Hippocampal formation (tissue), 2 donors: ENCODE results near the gene CROCC2.

ENCODE experiments used
- DNase-seq, 2 donors: peaks; one replicate each; lab custom pipeline; 2025; lab: John Stamatoyannopoulos, UW

Gene CROCC2

DNA sequence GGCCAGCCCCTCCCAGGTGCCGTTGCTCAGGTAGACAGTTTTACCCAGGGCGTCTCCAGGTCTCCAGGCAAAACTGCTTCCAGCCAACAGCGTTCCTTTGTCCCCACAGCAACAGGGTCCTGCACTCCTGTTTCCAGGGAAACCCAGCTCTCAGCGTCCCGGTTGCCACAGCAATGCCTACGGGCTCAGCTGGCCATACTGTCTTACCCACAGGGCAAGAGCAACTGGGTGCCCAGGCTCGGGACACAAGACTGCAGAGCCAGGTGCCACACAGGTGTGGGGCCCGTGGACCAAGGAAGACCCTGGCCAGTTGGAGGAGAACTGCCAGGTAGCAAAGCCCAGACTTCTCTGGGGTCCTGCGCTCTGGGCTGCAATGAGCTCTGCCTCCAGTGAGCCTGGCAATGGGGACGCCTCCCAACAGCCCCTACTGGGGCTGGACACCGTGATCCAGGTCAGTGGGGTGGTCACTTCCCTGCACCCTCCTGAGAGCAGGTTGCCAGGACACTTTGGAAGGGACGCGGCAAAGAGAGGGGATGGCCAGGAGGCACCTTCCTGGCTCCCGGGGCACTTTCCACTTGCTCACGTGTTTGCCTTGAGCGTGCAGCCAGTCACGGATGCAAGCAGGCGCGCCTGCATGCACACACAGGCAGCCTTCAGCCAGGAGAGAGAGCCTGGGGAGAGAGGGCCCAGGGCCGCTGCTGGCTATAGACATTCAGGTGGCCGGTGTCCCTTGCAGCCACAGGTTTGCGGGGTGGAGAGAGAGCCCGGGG, at the start of gene CROCC2:
TSS of gene CROCC2 (plus strand) at position 196 of the 770 bp plus-strand sequence. CDS start at position 374, 178 bp downstream.
- DNase-seq = no peak

DNA sequence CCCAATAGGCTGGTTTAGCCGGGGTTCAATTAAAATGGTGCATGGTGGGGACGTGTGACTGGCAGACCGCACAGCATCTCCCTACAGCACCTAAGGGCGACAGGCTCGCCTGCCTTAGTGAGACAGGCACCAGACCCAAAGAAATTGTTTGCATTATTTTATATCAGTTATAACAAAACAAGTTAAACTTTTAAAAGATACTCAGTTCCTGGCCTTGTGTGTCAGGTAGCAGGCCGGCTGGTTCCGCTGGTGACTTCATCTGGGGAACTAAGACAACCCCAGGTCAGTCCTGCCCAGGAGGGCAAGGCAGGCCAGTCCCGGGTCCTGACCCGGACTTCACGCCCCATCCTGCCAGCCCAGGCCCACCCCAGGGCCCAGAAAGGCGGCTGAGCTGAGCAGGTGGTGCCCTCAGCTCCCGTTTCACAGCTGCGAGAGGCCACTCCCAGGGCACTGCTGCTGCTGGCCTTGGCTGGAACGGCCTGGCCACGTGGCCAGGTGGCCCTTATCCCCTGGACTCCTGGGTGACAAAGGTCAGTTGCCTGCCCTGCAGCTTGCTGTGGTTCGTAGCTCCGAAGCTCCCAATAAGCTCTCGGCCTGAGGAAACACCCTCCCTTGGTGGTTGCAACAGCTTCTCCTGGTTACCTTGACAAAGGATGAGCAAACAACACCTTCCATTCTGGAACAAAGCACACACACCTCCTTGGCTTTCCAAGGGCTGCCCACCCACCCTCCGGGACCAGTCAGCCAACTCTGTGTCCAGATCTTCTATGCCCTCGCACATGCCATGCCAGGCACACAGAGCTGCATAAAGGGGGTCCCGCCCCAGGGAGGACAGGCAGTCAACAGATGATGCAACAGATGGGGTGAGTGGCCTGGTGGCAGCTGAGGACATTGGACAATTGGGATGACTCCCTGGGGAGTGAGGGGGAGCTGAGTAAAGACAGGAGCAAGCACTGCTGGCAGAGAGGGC, 48.8 kb upstream of the CROCC2 start:
- no peak for DNase-seq

DNA sequence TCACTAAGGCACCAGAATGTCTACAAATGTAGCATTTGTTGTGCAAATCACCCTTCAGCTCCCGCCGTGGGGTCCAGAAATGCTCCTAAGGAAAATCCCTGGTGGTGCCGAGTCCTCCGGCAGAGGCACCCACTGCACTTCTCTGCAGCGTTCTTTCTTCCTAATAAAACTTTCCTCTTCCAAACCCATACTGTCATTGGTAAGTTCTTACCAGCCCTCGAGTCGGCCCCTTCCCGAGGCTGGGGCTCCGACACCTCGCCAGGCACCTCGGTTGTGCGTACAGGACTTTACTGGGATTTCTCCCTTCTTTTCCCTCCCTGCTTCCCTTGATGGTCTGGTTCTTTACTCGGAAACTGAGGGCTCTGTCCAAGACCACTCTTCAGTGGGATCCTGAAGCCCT, 47.8 kb upstream of the CROCC2 start:
- DNase-seq = no peak

DNA sequence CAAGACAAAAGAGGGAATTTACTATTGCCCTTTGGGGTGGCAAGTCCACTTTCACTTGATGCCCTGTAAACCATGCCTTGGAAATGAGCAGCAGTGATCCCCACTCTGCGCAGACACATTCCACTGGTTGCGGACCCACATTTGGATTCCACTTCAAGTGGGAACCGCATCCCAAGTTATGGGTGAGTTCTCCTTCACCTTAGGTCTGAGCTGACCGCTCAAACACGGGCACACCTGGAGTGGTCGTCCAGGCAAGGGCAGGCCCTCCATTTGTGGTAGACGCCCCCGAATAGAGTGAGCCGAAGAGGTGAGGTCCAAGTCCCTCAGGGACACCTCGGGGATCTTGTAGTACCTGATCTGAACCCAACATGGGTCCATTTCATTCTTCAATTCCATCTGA, 47.3 kb upstream of the CROCC2 start:
- no peak for DNase-seq

DNA sequence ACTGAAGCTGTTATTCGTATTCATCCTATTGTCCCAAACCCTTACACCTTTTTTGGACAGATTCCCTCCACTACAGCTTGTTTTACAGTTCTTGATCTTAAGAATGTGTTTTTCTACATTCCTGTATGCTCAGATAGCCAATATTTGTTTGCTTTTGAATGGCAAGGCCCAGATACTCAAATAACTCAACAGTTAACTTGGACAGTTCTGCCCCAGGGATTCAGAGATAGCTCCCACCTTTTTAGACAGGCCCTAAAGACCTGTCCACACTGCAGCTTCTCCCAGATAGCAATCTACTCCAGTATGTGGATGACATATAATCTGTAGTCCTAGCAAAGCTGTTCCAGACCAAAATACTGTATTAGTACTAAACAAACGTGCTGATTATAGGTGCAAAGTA, 44.6 kb upstream of the CROCC2 start:
- no peak for DNase-seq

DNA sequence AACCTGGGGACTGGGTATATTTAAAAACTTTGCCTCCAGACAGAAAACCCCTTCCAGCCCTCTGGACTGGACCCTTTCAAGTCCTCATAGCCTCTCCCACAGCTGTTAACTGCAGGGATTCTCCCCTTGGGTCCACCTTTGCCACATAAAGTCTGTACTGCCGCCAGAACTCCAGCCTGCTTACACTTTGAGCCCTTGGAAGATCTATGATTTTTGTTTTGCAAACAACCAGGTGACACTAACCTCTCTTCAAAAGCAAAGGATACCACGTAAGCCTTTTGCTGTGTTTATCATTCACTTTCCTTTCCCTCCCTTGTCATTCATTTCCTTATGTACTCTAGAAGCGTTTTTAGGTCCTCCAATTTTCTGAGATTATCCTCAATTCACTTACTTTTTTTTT, 41.7 kb upstream of the CROCC2 start:
- no peak for DNase-seq

DNA sequence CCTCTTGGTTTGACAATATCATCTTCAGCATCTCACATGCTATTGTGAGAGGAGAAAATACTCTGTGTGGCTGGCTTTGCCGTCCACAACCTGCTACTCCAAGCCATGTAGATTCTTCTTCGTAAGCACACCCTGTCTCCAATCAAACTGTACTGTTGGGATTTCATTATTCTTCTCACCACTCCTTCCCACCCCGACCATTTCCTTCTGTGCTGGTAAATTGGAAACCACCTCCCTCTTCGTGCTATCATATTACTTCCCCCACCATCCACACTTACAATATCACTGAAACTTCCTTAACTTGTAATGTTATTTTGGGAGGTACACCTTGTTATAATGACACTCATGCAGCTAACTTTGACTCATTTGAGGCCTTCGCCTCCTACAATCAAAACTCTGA, 40.7 kb upstream of the CROCC2 start:
- DNase-seq = no peak

DNA sequence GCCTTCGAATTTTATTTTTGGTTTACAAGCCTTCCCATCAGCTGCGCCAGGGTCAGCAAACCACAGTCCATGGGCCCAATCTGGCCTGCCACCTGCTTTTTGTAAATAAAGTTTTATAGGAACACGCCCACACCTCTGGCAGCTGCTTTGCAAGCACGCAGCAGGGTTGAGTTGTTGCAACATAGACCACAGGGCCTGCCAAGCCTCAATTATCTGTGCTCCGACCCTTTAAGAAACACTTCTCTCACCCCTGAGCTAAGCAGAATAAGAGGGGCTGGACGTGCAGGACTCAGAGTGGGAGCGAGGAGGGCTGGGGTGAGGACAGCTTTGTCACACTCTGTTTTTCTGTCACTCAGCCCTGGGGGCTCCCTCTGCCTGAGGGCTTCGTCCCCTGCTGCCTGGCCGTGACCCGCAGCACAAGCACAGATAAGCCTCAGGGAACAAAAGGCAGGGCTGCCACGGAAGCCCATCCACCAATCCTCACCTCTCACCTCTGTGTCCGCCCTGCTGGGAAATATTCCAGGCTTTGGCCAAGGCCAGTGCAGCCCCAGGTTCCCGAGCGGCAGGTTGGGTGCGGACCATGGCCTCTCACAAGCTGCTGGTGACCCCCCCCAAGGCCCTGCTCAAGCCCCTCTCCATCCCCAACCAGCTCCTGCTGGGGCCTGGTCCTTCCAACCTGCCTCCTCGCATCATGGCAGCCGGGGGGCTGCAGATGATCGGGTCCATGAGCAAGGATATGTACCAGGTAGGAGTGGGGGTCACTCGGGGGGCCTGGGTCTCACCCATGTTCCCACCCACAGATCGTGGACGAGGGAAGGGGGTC, 37.6 kb upstream of the CROCC2 start, which contains the start of gene AGXT:
TSS of gene AGXT (plus strand) at position 539 of the 823 bp plus-strand sequence. CDS start at position 581, 42 bp downstream.
- DNase-seq = no peak

DNA sequence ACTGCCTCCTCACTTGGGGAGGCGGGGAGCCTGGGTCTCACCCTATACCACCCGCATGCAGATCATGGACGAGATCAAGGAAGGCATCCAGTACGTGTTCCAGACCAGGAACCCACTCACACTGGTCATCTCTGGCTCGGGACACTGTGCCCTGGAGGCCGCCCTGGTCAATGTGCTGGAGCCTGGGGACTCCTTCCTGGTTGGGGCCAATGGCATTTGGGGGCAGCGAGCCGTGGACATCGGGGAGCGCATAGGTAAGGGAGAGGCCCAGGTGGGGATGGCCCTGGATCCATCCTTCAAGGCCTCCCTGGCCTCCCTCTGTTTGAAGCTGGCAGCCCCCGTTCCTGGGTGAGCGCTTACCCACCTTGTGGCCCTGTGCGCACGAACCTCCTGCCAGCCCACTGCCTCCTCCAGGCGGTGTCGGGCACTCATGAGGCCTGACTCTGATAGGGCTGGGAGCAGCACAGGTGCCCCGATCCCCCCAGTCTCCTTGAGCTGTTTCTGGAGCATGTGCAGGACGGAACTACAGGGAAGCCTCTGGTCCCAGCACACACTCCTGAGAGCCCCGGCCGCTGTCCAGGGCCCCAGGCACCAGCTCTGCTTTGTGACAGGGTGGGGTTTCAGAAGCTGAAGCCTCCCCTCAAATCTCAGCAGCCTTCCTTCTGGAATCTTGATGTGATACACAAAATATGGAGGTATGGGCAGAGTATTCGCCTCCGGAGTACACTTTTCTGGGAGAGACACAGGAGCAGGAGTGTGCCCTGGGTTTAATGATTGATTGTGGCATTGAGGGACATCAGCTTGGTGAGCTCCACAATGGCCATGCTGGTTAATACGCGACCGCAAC, 36.8 kb upstream of the CROCC2 start:
- no peak for DNase-seq

DNA sequence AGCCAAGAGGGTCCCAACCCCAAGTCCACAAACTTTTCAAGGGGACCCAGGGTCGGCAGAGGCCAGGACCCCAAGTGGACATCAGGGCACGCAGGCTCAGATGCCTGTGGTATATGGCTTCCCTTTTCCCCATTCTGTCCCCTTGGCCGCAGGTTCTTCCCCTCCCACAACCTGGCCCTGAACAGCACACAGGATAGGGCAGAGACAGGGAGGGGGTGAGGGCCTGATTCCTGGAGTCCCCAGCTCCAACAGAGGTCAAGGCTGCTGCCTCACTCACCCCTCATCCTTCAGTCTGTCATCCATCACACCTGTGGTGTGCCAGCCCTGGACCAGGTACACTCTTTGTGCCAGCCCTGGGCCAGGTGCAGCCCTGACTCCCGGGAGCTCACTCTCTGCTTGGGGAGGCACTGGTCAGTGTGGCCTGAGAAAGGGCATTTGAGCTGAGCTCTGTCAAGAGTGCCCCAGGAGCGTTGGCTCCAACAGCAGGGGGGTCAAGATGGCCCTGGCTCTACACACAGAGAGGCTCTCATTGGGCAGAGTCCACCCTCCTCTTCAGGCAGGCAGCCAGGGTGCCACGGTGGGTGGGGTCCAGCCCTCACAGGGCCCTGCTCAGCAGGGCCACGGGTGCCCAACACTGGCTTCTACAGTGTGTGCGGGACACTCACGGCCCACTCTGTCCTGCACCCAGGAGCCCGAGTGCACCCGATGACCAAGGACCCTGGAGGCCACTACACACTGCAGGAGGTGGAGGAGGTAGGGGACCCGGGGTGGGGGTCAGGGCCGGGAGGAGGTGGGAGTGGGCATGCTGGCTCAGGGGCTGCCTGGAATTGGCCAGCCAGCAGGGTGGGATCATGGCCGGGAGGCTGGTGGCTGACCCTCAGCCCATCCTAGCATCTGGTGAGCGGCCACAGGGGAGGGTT, 35.9 kb upstream of the CROCC2 start:
- no peak for DNase-seq

DNA sequence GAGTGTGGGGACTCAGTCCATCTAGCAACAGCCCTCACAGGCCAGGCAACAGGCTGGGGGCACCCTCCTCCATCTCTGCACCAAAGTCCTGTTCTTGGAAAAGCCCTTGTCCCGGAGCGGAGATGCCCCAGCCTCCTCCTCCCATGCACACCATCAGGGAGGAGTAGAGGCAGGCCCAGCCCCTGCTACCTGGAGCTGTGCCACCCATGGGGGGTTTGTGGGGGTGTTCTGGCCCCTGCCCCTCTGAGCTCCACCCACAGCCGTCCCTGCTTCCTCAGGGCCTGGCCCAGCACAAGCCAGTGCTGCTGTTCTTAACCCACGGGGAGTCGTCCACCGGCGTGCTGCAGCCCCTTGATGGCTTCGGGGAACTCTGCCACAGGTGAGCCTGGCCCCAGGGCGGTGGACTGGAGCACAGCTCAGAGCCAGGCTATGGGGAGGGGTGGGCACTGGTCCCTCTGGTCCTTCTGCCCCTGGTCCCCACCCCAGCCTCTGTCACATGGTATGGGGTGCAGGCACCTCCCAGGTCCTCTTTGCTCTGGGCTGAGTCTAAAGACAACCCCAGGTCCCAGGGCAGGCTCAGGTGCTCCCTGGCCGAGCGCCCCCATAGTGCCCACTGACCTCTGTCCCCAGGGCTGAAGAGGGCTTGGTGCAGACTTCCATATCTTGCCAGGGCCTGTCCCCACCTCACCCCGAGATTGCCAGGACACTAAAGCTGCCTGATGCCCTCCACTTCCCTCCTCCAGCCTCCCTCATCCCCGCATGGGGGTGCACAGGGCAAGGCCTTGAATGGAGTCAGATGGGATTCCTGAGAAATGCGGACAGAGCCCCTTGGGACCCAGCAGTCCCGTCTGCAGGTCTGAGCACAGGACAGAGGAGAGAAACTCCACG, 34.8 kb upstream of the CROCC2 start:
- DNase-seq = no peak

DNA sequence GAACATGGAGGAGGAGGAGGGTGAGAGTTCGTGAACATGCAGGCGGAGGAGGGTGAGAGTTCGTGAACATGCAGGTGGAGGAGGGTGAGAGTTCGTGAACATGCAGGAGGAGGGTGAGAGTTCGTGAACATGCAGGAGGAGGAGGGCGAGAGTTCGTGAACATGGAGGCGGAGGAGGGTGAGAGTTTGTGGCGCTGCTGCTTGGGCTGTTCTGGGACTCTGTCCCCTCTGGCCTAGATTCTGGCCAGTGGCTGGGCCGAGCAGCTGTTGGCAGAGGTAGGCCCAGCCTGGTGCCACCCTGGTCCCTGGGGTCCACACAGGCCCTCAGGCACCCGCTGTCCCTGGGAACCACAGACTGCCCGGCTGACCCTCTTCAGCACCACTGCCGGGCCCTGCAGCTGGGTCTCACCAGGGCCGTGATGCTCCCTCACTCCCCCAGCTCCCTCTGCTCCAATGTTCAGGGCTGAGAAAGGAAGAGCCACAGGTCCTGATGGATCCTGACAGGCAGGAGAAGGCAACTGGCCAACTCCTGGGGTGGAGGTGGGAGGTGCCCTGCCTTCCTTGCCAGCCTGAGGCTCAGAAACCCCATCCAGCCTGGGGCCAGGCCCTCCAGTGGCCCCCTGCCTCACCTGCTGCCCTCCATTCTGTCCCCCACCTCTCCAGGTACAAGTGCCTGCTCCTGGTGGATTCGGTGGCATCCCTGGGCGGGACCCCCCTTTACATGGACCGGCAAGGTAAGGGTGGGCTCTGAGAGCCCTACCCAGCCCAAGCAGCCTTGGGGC, 33.6 kb upstream of the CROCC2 start:
- DNase-seq = no peak

DNA sequence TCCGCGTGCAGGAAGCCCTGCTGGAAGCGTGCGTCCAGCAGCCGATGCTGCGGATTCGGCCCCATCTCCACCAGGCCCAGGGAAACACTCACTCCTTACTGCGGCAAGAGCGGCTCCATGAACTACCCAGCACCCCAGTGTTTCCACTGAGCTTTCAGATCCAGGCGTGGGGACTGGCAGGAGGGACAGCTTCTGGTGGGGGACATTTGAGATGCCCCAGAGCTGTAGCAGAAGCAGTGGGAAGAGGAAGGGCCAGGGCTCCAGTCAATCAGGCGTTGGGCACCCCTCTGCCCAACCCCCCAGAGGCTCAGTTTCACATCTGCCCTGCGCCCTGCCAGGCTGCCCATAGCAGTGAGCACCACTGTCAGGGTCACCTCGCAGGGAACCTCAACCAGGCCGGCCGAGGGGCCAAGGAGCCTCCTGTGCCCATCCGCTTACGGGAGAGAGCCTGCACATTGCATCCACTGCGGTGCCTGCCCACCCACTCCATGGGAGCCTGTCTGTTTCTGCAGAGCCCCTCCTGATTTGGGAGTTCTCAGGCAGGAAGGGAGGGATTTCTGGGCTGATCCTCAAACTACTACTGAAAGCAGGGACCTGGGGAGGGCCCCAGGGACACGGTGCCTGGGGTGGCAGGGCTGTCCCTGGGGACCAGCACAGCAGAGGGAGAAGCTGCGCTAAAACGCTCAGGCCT, 32.9 kb upstream of the CROCC2 start:
- DNase-seq = no peak

DNA sequence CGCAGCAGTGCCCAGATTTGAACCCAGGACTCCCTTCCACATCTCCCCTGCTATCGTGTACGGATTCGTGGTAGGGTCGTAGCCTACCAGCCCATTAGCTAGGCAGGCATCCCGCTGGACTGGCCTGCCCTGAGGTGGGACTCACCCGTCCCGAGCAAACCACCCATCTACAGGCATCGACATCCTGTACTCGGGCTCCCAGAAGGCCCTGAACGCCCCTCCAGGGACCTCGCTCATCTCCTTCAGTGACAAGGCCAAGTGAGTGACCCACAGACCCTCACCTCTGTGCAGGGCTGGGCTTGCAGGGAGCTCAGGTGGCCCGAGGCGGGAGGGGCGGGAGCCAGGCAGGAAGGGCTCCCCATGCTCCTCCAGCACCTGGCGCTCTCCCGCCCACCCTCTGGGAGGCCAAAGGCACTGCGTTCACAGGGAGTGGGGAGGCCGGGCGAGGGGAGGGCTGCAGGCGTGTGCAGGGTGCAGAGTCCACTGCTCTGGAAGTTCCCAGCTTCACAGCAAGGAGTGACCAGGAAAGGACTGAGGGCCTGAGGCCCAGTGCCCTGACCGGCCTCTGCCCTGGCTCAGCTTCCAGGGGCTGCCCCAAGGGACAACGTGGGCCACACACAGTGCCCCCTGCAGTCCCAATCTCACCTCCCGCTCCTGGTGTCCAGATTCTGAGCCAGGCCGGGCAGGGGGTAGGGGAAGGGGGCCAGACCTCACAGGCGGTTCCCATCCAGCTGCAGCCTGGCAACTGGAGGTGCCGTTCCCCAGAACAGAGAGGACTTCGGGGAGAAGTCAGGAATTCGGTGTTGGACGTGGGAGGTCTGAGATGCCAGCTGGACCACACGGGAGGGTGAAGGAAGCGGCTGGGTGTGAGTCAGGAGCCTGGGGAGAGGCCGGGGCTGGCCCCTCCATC, 32.1 kb upstream of the CROCC2 start:
- no peak for DNase-seq

DNA sequence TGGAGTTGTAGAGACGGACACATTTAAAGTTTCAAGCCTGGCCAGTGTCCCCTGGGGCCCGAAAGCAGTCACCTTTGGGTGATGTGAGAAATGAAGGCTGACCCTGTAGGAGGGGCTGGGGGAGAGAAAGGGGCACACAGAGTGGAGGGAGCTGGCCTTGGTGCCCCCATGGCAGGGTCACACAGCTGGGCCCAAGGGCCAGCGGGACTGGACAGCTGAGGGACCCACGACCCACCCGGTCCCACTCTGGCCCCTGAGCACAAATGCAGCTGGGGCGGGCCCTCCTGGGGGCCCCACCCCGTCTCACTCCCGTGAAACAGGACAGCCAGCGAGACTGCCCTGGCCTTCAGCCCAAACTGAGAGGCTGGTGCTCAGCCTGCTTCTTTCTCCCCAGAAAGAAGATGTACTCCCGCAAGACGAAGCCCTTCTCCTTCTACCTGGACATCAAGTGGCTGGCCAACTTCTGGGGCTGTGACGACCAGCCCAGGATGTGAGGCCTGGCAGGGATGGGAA, 31.4 kb upstream of the CROCC2 start:
- DNase-seq = no peak
